ENCODE results near the gene SRRM2. TPM values are rescaled to one million over a fixed set of nuclear protein-coding genes. Genes with fewer than 3 reads are reported as not detected.

SRRM2 gene
- total RNA-seq, 1 donor from 2014 or later: 409 TPM

DNA sequence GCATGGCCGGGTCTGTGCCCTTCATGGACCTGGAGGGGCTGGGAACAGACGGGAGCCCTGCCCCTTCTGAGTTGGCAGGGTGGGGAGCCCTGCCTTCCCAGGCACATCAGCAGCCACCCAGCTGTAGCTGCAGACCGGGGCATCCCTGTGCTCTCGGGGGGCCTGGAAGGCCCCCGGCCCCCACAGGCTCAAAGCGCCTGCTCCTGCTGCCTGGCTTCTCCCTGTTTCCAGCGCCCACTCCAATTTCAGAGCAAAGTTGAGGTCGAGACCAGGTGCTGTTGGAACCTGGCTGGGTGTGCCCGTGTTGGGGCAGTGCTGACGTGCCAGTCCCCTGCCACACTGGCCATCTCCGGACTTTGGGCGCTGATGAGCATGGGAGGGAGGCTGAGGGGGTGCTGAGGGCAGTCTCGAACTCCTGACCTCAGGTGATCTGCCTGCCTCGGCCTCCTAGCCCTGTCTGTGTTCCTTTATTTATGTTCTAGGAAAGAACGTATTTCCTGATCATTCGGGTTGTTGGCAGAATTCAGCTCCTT, 27.6 kb upstream of the SRRM2 start:
- Histone ChIP-seq H3K4me3 (ENCODE audit: insufficient read depth, low read depth, low read length) (no peak overlapping the region), H3K79me2 (ENCODE audit: insufficient read depth, low read length) (no peaks in the 10 kb centered on the region), H3K36me3 (ENCODE audit: insufficient read depth, low read length) (no peaks in the 10 kb centered on the region), H3K4me2 (ENCODE audit: low read length) (no peak overlapping the region), H3K9me3 (ENCODE audit: insufficient read depth, low read depth, low read length) (no peaks in the 10 kb centered on the region), H2AFZ (ENCODE audit: low read depth, low read length) (no peak overlapping the region), H4K20me1 (ENCODE audit: insufficient read depth, low read length) (no peaks in the 10 kb centered on the region), H3K27ac (ENCODE audit: low read depth, low read length) (no peak overlapping the region), H3K4me1 (ENCODE audit: insufficient read depth, low read length) (peaks cover 3% of the 10 kb centered on the region), H3K9ac (ENCODE audit: low read length) (no peak overlapping the region), H3K27me3 (ENCODE audit: insufficient read depth, low read length) (no peaks in the 10 kb centered on the region)
- Mint-ChIP-seq H3K27ac (ENCODE audit: unreplicated experiment) (no peak overlapping the region), H3K27me3 (ENCODE audit: low read depth, unreplicated experiment) (peaks cover 10% of the 10 kb centered on the region), H3K4me3 (ENCODE audit: unreplicated experiment) (no peak overlapping the region), H3K9me3 (ENCODE audit: unreplicated experiment) (no peaks in the 10 kb centered on the region), H3K4me1 (ENCODE audit: low read depth, unreplicated experiment) (no peaks in the 10 kb centered on the region), H3K36me3 (ENCODE audit: low read depth, unreplicated experiment) (no peaks in the 10 kb centered on the region)
- DNase-seq (ENCODE audit: low read depth) (no peak), FAIRE-seq (no peak)
- no peak for TF ChIP-seq EZH2 (IDR thresholded peaks at IDR 0.05; ENCODE audit: insufficient read depth, low read length)
- TF ChIP-seq, protein P1, sequence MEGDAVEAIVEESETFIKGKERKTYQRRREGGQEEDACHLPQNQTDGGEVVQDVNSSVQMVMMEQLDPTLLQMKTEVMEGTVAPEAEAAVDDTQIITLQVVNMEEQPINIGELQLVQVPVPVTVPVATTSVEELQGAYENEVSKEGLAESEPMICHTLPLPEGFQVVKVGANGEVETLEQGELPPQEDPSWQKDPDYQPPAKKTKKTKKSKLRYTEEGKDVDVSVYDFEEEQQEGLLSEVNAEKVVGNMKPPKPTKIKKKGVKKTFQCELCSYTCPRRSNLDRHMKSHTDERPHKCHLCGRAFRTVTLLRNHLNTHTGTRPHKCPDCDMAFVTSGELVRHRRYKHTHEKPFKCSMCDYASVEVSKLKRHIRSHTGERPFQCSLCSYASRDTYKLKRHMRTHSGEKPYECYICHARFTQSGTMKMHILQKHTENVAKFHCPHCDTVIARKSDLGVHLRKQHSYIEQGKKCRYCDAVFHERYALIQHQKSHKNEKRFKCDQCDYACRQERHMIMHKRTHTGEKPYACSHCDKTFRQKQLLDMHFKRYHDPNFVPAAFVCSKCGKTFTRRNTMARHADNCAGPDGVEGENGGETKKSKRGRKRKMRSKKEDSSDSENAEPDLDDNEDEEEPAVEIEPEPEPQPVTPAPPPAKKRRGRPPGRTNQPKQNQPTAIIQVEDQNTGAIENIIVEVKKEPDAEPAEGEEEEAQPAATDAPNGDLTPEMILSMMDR (IDR thresholded peaks at IDR 0.05; ENCODE audit: insufficient read depth, low read depth, low read length): no peak

DNA sequence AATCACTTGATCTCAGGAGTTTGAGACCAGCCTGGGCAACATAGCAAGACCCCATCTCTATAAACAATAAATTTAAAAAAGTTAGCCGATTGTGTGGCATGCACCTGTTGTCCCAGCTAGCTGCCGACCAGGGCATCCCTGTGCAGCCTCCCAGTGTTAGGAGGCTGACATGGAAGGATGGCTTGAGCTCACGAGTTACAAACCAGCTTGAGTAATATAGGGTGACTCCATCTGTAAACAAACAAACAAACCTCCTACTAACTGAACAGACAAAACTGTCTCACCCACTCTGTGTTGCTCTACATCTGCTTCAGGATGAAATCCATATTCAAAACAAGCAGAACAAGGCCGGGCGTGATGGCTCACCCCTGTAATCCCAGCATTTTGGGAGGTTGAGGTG, 25.5 kb upstream of the SRRM2 start:
- no peak overlapping the region for H3K4me2 ChIP-seq (ENCODE audit: low read length)
- H3K4me3 ChIP-seq (ENCODE audit: insufficient read depth, low read depth, low read length): no peak overlapping the region
- Mint-ChIP-seq H3K4me3 (ENCODE audit: unreplicated experiment) (no peak overlapping the region), H3K9me3 (ENCODE audit: unreplicated experiment) (no peaks in the 10 kb centered on the region), H3K4me1 (ENCODE audit: low read depth, unreplicated experiment) (no peaks in the 10 kb centered on the region), H3K27ac (ENCODE audit: unreplicated experiment) (peak overlapping the region; percentile 34), H3K36me3 (ENCODE audit: low read depth, unreplicated experiment) (no peaks in the 10 kb centered on the region), H3K27me3 (ENCODE audit: low read depth, unreplicated experiment) (peaks cover 10% of the 10 kb centered on the region)
- H3K36me3 ChIP-seq (ENCODE audit: insufficient read depth, low read length): no peaks in the 10 kb centered on the region
- H3K4me1 ChIP-seq (ENCODE audit: insufficient read depth, low read length): no peaks in the 10 kb centered on the region
- H3K9me3 ChIP-seq (ENCODE audit: insufficient read depth, low read depth, low read length): no peaks in the 10 kb centered on the region
- H3K27me3 ChIP-seq (ENCODE audit: insufficient read depth, low read length): no peaks in the 10 kb centered on the region
- H3K27ac ChIP-seq (ENCODE audit: low read depth, low read length): no peak overlapping the region
- FAIRE-seq: no peak
- no peak overlapping the region for H3K9ac ChIP-seq (ENCODE audit: low read length)
- DNase-seq (ENCODE audit: low read depth): no peak
- TF ChIP-seq, protein P1 (IDR thresholded peaks at IDR 0.05; ENCODE audit: insufficient read depth, low read depth, low read length): no peak
- no peak for TF ChIP-seq EZH2 (IDR thresholded peaks at IDR 0.05; ENCODE audit: insufficient read depth, low read length)
- no peaks in the 10 kb centered on the region for H4K20me1 ChIP-seq (ENCODE audit: insufficient read depth, low read length)
- no peaks in the 10 kb centered on the region for H3K79me2 ChIP-seq (ENCODE audit: insufficient read depth, low read length)
- no peak overlapping the region for H2AFZ ChIP-seq (ENCODE audit: low read depth, low read length)

DNA sequence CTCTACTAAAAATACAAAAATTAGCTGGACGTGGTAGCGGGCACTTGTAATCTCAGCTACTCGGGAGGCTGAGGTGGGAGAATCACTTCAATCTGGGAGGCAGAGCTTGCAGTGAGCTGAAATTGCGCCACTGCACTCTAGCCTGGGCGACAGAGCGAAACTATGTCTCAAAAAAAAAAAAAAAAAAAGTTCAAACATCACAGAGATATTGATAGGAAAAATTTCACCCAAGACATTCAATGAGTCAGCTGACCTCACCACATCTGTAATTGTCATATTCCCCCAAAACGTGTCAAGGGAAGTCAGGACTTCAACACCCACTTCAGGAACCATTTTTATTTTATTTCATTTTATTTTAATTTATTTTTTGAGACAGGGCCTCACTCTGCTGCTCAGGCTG, 24.4 kb upstream of the SRRM2 start:
- H3K36me3 Mint-ChIP-seq (ENCODE audit: low read depth, unreplicated experiment): no peaks in the 10 kb centered on the region
- Histone ChIP-seq H3K4me1 (ENCODE audit: insufficient read depth, low read length) (no peaks in the 10 kb centered on the region), H3K79me2 (ENCODE audit: insufficient read depth, low read length) (no peaks in the 10 kb centered on the region), H3K4me2 (ENCODE audit: low read length) (no peak overlapping the region), H3K27ac (ENCODE audit: low read depth, low read length) (no peak overlapping the region), H3K9ac (ENCODE audit: low read length) (no peak overlapping the region), H3K9me3 (ENCODE audit: insufficient read depth, low read depth, low read length) (no peaks in the 10 kb centered on the region), H3K36me3 (ENCODE audit: insufficient read depth, low read length) (no peaks in the 10 kb centered on the region), H3K4me3 (ENCODE audit: insufficient read depth, low read depth, low read length) (no peak overlapping the region), H3K27me3 (ENCODE audit: insufficient read depth, low read length) (no peaks in the 10 kb centered on the region), H4K20me1 (ENCODE audit: insufficient read depth, low read length) (no peaks in the 10 kb centered on the region), H2AFZ (ENCODE audit: low read depth, low read length) (no peak overlapping the region)
- H3K9me3 Mint-ChIP-seq (ENCODE audit: unreplicated experiment): no peaks in the 10 kb centered on the region
- DNase-seq (ENCODE audit: low read depth) (no peak), FAIRE-seq (no peak)
- H3K27ac Mint-ChIP-seq (ENCODE audit: unreplicated experiment): no peak overlapping the region
- H3K4me3 Mint-ChIP-seq (ENCODE audit: unreplicated experiment): no peak overlapping the region
- H3K4me1 Mint-ChIP-seq (ENCODE audit: low read depth, unreplicated experiment): no peaks in the 10 kb centered on the region
- peaks cover 10% of the 10 kb centered on the region for H3K27me3 Mint-ChIP-seq (ENCODE audit: low read depth, unreplicated experiment)
- TF ChIP-seq EZH2 (IDR thresholded peaks at IDR 0.05; ENCODE audit: insufficient read depth, low read length): no peak
- TF ChIP-seq, protein P1 (IDR thresholded peaks at IDR 0.05; ENCODE audit: insufficient read depth, low read depth, low read length): no peak
